Activated CD4-positive, alpha-beta T cell treated with anti-CD3 and anti-CD28 coated beads, Interleukin-10, Interleukin-2, amounts not matched to agents 100 ng/mL and 50 ng/mL, durations not matched to agents 16 hours and 8 hours (primary cell): ENCODE measurements around the gene PRKCE.

Source experiments
- DNase-seq: peaks from one replicate; pipeline ENCODE4 v3.0.0-alpha.2; 2020

Gene PRKCE

DNA sequence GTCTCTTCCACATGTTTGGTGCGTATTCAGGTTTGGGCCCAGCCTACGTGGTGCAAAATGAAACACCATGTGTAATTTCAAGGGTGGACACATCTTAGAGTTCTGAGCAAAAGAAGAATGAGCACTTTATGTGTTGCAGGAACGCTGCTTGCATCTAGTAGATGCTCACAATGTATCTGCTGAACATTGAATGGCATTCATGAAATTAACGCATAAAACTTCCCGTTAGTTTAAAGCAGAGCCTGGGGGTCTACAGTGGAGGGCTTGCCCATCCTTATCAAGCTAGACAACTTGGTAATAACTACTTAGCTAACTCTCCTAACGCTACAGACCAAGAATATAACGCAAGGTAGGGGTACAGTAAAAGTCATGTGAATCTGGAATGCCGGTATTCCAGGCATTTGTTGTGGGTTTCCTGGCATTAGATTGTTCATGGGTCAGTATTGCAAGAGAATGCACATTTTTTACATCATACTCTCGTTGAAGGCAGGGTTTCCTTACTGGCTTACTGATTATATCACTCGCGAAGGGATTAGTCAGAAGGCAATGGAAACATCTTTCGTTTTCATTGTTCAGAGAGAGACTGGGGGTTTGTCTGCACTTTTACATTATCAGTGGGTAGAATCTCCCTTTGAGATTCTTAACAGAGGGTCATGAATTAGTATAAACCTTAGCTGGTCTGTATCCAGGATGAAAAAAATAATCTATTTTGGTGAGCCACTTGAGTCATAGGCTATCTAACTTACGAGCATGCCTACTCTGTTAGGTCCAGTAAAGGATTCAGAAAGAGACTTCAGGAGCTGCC is 416.2 kb downstream of the PRKCE start:
- DNase-seq: peak; percentile 85

DNA sequence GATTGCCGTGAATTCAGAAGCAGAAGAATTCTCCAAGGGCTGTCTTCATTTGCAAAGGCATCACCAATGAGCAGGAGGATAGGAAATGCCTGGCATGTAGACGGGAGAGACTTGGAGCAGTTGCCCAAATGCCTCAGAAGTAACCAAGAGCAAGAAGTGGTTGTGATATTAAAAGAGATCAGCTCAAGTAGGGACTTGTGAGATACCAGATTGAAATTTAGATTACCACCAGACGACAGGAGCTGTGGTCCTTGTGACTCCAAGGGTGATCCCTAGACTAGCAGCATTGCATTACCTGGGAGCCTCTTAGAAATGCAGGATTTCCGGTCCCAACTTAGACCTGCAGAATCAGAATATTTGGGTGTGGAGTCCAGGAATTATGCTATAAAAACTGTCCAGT is 417.2 kb downstream of the PRKCE start:
- no peak for DNase-seq

DNA sequence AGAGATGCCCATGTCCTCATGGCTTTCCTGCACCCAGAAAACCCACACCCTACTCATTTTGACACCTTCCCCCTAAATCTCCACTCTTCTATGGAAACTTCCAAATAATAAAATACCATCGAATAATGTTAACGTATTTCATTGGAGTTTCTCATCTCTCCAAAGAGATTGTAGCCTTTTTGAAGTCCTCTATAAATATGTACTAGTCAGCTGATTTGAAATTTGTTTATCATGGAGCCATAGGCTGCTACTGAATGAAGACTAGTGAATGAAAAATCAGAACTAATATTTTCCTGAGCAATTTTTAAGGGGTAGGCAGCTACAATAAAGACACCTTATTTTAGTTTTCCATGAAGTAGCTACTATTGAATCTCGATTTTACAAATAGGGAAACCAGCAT is 419.6 kb downstream of the PRKCE start:
- no peak for DNase-seq

DNA sequence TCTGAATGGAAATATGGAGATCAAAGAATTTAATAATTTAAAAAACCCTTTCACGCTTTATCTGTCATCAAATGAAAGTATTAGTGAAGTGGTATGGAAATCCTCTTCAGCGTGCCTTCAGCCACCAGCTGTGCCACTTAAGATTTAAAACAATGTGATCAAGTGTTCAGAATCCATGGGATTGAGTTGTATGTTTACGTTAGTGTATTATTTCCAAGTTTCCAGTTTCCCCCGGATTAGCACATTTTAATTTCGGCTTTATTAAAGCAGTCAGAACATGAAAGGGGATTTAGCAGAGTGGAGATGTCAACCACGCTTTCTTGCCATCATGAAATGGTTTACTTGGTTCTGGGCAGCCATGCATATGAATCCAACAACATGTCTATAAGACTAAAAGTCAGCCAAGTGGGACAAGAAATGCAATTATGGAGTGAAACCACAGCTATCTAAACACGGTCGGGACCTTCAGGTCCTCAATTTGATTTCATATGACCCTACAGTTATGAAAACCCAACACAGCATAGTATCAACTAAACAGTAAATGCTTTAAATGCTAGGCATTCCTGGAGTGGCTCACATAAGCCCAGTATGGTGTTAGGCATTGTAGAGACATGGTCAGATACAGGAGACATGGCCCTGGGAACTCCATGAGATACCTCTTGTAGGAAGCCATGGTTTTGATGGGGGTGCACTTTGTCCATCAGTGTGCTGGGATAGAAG is 420.8 kb downstream of the PRKCE start:
- no peak for DNase-seq

DNA sequence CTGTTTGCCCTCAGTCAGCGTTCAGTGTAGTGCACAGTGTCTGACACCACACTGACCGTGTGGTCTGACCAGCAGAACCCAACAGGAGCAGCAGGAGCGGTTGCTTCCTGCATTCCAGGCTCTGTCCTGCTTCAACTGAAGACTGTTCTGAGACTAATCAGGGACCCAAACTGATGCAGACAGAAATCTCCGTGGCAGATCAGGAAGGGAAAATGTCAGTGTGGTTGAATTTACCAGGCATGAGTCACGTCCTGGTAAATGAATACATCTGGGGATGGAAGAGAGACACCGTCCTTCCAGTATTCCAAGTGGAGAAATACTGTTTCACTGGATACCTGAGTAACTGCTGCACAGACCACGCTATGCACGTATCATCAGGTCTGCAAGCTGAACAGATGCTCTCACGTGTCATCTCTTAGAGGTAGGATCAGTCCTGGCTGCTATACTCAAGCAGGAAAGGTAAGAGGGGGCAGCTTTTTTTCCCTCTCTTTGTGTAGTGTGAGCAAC is 422.1 kb downstream of the PRKCE start:
- peak; percentile 16 for DNase-seq

DNA sequence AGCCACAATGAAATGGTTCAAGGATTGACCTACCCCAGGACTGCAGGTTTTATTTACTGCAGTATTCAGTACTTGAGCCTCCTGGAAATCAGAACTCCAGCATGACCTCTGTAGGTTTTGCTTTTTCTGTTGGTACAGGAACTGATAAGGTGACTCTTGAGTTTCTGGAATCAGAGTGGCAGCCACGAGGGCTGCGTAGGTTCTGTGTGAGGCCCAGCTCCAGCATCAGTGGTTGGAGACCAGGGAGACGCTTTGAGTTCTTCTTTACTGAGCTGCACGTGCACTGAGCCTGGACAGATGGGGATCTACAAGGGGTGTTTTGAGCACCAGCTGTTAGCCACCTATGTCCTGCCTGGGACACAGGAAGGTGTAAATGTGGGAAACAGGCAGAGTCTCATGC is 423.0 kb downstream of the PRKCE start:
- DNase-seq: no peak

DNA sequence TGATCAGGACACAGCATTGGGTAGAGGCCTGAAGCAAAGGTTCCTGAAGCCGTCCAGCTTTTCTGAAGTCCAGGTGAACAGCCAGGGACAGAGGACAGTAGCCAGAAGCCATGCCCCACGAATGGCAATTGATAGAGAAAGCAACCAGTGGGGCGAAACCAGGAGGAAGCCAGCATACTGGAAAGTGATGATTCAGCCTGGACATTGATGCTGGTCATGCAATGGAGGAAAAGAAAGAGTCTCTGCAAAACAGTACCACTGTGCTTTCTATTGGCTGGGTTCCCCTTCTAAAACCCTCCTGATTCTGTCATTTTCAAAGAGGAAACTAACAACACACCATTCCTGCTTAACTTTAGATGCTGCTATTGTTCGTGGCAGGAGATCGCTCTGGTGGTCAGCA is 424.4 kb downstream of the PRKCE start:
- no peak for DNase-seq

DNA sequence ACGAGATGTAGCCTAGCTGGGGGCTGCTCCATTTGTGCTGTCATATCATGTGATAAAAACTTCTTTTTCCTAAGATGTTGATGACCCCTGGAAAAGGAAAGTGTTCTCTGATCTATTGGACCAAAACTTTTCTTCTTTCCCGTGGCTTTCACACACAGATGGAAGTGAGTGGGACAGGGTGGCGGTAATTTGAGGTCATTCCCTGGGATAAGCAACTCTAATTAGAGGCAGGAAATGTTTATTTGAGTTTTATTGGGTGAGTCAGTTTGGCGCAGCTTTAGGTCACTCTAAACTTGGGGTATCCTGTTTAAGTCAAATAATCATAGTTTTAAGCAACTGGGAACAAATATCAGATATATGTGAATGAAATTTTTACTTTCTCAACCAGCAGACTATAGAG is 424.8 kb downstream of the PRKCE start:
- DNase-seq: no peak

DNA sequence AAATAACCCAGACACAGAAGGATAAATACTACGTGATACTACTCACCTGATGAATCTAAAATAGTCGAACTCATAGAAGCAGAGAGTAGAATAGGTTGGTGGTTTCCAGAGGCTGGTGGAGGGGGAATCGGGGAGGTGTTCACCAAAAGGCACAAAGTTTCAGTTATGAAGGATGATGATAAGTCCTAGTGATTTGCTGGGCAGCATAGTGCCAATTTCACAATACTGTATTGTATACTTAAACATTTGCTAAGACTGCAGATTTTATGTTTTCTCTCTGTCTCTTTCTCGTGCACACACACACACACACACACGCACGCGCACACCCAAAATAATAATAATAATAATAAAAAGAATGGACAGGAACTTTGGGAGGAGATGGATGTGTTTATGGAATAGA is 425.4 kb downstream of the PRKCE start:
- DNase-seq: no peak

DNA sequence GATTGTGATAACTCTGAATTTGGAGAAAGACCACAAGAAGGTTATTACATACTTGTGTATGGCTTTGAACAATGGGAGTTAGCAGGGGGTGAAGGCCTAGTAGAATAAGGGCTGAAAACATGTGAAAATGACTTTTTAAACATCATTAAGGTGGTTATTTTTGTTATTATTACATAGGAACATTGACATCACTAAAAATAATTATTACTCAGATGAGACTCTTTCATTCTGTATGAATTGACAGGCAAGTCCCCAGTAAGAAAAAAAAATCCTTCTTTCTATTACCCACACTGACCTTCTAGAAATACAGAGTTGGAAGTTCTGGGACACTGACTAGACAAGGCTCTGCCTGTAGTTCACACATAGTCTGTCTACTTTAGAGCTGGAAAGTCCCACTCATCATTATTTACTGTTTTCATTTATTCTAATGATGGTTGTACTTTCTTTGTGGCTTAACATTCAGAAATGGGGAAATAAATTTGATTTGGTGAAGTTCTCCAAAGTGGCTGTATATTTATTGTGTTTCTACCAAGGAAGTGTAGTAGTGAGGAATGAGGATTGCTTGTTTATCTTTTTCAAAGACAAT is 426.1 kb downstream of the PRKCE start:
- no peak for DNase-seq

DNA sequence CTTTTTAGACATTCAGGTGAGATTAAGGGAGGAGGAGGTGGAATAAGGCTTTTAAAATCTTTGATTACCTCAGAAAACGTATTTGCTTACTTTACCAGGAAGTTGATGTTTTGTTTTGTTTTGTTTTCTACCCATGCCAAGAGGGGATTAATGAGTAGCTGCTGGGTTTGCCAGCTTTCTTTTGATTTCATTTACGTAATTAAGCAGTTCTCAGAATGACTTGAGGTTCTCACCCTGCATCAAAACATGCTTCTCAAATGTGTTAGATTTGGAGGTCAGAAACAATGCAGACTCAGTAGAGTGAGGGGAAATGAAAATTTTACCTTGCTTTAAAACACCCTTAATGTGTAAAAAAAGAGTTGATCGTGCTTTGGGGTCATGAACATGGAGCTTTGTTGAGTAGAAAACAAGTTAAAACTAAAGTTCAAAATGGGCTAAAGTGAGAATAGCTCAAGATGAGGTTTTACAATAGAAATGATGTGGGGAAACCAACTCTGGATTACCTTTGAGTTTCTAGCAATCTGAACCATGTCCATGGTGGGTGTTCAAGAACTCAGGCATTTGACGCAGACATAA is 428.6 kb downstream of the PRKCE start:
- DNase-seq: peak; percentile 77

DNA sequence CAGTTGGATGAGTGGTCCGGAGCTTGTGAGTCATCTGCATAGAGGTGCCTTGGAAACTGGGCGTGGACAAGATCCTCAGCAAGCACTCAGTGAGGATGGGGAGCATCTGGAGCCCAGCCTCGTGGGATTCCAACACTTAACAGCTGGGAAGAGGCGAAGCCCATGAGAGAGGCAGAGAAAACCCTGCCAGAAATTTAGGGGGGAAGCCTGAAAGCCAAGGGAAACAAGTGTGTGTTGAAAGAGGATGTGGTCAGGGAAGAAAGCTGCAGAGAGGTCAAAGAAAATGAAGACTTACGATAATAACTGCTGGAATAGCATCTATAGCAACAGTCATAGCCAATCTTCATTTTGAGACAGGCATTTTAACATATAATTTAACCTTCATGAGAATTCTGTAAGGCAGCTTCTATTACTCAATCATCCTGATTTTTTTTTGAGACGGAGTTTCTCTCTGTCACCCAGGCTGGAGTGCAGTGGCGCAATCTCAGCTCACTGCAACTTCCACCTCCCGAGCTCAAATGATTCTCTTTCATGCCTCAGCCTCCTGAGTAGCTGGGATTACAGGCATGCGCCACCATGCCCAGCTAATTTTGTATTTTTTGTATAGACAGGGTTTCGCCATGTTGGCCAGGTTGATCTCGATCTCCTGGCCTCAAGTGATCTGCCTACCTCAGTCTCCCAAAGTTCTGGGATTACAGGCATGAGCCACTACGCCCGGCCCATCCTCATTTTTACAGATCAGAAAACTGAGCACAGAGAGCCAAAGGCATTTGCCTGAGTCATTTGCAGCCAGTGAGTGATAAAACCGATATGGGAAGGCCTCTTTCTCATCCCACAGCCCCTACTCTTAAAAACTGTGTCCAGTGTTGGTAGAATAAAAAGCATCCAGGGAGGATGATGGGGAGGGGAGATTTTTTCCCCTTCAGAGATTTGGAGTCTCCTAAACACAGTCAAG is 431.3 kb downstream of the PRKCE start:
- peak; percentile 32 for DNase-seq

DNA sequence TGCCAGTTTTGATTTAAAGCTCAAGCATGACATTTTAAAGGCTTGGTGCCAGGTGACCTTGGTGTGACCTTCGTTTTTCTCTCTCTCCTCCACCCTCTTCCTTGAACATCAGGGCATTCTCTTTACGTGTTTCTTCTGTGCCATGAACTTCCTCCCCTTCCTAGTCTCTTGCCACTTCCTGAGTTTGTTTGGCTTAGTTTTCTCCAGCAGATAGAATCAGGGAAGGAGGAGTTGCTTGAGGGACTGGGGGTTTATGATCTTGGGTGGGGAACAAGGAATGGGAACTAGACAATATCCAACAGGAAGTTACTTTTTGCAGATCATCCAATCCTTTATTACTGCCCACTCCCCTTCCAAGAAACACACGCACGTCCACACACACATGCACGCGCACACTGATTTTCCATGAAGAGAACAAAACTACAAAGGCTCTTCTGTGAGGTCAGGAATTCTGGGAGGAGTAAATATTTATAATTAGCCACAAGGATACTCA is 435.1 kb downstream of the PRKCE start:
- no peak for DNase-seq

DNA sequence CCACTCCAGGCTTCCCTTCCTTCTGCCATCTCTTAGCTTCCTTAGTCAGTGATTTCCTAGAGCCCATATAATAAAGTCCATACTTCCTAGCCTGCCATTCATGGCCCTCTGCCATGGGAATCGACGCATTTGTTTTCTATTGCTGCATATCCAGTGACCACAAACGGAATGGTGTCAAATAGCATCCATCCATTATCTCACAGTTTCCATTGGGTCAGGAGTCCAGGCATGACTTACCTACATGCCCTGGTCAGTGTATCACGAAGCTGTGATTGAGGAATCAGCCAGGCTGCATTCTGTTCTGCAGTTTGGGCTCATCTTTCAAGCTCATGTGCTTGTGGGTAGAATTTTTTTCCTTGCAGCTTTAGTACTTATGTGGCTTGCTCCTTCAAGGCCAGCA is 436.0 kb downstream of the PRKCE start:
- DNase-seq: no peak

DNA sequence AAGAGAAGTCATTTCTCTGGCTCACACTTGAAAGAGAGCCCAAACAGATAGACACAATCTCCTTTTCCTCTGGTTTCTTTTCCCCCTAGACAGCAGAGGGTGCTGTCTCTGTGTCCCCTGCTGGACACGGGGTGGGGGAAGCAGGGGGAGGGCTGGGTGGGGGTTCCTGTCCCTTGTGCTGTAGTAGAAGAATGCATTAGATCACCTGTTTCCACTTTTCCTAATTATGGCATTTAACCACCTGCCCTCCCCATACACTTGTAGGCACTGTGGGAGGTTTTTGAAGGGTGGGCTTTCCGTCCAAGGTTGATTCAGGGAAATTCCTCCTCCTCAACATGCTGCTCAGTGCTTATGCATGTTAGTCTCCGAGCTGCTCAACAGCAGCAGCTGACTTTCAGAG is 439.5 kb downstream of the PRKCE start:
- DNase-seq: no peak

DNA sequence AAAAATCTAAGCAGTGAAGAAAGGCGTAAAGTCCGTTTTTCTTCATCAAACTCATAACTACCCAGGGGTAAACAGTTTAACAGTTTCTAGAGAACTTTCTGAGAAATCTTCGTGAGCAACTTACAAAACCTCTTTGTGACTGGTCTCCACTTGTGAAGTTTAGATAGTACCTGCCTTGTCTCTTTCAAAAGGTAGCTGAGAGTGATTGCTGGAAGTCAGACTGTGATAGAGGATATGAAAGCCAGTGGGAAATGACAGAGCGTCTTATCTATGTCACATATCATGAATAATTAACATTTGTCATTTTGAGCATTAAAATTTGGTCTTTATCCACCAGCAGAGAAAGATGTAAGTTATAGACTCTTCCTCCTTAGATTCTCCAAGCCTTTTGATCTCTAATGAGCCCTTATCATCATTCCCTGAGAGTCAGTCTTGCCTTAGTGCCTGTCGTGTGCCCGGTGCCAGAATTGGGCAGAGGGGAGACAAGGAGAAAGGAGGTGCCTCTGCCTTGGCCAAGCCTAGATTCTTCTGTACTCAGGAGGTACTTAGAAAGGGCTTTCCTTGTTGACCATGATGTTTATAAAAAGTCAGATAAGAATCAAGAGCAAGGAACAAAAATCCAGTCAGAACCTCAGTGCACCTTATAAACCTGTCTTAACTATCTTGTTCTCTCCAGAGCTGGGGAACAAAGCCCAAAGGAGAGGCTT is 440.6 kb downstream of the PRKCE start:
- DNase-seq: peak; percentile 54

DNA sequence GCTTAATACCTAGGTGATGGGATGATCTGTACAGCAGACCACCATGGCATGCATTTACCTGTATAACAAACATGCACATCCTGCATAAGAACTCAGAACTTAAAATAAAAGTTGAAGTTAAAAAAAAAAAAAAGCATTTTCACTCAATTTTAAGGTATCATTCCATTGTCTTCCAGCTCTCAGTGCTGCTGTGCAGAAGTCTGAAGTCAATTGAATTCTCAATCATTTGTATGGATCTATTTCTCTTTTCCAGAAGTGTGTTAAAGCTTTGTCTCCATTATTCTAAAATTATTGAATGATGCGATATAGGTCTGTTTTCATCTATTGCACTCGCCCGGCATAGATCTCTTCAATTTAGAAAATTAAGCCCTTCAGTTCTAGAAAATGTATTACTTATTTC is 443.2 kb downstream of the PRKCE start:
- no peak for DNase-seq

DNA sequence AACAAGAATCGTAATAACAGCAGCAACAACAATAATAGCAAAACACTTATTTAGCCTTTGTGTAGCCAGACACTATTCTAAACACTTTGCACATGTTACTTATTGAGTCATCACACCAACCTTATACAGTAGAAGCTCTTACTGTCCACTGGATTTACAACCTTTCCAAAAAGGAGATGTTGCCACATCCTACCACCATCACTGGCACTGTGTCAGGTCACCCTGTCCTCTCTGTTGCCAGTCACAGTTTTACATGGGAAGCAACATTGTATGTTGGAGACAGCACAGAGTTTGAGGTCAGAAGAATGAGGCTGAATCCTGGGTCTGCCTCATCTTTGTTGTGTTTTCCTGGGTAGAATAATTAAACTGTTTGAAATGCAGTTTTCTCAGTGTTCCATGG is 444.4 kb downstream of the PRKCE start:
- DNase-seq: no peak

DNA sequence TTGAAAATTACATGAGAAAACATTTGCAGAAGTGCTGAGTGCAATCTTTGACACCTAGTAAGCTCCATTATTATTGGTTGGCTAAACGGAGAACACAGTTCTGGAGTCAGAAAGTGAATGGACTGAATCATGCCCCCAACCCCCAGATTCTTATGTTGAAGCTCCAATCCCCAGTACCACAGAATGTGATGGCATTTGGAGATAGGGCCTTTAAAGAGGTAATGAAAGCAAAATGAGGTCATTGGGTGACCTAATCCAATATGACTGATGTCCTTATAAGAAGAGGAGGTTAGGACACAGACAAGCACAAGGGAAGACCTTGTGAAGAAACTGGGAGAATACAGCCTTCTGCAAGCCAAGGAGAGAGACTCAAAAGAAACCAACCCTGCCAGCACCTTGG is 444.8 kb downstream of the PRKCE start:
- no peak for DNase-seq

DNA sequence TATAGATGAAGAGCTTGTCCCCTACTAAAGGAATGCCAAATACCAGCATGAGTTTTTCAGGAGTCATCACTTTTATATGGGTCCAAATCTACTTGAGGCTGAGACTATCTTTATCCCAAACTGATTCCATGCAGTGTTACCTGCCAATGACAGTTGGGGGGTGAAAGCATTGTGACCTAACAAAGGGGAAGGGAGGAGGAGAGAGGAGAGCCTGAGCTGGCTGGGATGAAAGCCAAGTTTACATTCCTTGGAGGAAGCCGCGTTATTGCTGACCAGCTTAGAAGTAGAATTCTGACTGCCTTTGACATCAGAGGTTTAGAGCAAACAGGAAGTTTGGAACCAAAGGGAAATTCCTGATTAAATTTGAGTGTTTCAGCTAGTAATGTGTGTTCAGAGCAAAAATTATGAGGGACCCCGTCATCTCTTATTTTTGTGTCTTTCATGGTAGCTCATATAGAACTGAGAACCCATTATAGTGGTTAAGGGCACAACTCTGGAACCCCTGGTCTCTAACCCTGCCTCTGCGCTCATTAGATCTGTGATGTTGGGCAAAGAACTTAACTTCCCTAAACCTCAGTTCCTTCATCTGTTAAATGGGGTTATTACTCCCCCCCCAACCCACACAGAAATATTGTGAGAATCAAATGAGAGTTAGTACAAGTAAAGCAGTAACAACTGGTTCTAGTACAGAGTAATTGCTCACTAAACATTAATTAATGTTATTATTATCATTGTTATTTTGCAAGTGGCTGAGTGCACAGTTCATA is 446.4 kb downstream of the PRKCE start:
- no peak for DNase-seq

DNA sequence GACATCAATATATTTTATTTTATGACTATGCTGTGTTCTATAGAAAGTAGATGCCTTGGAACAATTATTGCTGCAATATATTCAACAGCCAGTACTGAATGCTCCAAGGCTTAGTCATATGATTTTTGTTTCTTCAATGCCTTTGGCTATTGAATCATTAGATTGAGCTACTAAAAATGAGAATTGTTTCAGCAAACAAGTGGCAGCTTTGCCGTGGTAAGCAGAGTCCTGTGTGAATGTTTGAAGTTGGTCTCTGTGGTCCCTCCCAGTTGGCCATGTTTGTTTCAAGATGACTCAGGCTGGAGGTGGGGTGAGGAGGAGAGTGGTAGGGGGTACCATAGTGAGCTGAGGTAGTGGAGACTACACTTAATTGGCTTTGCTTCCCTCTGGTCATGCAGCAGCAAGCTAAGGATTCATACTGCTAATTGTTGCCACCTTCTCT is 447.2 kb downstream of the PRKCE start:
- DNase-seq: peak; percentile 77
